K562 (cell line): ENCODE results near the gene CD40LG. TPM values are rescaled to one million over a fixed set of nuclear protein-coding genes. Genes with fewer than 3 reads are reported as not detected.

Source experiments
- FUS ChIP-seq: fragments of 200-400 bp; formaldehyde crosslinking; optimal IDR thresholded peaks from 2 replicates; pipeline ENCODE3; 2017; ENCODE audit warnings: low read depth, low read length
- POLR2A ChIP-seq: fragments of 450-650 bp; conservative IDR thresholded peaks from 2 replicates; pipeline ENCODE4 v1.6.1; 2016
- polyA plus RNA-seq, 8 experiments: library from polyadenylated mRNA; depleted of rRNA in 4 of 8; stranded (reverse) in 5 of 8; unstranded in 3 of 8; fragments of >200 nt; fragmentation: Nextera tagmentation in 2 of 8; fragmentation: Illumina TruSeq in 1 of 8; extraction: Ambion mirVana in 2 of 8; extraction: Trizol in 1 of 8; gene quantifications; 2 replicates each; pipeline versions ENCODE4 v1.2.1 to v1.2.3, GENCODE V29; 2011 to 2014; ENCODE audit warnings: inconsistent platforms in 1 of 8, missing spikeins in 1 of 8
- total RNA-seq, 7 experiments: library from RNA; depleted of rRNA in 6 of 7; stranded (reverse); fragments of >200 nt in 6 of 7; fragmentation: Illumina TruSeq in 2 of 7; extraction: Trizol in 2 of 7; gene quantifications; 2 replicates each; pipeline versions ENCODE4 v1.2.1 to v1.2.3, GENCODE V29; 2011 to 2021; ENCODE audit warnings: low replicate concordance in 1 of 7
- TF ChIP-seq, protein P1 (sequence below): fragments of 450-650 bp; formaldehyde crosslinking; IDR thresholded peaks from 2 replicates; pipeline ENCODE4 v1.4.0; 2022; ENCODE audit warnings: mild to moderate bottlenecking, moderate library complexity
- TF ChIP-seq, protein P2 (sequence below): fragments of 250-450 bp; sonication (Bioruptor Pico); IDR thresholded peaks from 2 replicates; pipeline ENCODE4 v1.4.0; 2020

The CD40LG gene
- total and polyA plus RNA-seq, 9 of the 15 experiments (the other 6 are each of a cell fraction or from before 2014, with no cell fraction given) = 0.11 TPM; not detected in 8

DNA sequence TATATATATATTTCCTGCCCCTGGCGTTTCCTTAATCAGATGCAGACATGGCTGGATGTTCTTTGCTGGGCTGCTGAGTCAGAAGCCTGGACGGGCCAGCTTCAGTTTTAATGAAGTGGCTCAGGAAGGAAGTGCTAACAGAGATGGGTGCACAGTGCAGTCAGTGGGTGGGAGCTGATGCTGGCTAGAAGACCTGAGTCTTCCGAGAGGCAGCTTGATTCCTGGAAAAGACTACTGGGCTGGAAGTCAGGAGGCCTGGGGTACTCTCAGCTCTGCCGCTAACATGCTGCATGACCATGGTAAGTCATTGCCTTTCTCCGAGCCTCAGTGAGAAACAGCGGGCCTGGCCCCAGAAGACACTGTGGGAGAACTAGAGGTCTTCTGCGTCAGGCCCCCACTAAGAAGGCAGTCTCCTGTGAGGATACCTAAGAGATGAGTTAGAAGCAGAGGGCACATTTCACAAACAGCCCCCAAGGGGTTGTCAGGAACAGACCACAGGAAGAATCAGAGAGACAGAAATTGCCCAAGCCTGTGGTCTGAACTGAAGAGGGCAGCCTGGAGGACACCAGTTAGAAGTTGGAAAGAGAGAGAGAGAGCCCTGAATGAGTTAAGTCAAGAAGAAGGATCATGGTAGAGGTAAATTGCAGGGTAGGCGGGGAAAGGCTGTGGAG, 8.3 kb upstream of the CD40LG start (continued):
- TF ChIP-seq FUS = no peak
- TF ChIP-seq, protein P1, sequence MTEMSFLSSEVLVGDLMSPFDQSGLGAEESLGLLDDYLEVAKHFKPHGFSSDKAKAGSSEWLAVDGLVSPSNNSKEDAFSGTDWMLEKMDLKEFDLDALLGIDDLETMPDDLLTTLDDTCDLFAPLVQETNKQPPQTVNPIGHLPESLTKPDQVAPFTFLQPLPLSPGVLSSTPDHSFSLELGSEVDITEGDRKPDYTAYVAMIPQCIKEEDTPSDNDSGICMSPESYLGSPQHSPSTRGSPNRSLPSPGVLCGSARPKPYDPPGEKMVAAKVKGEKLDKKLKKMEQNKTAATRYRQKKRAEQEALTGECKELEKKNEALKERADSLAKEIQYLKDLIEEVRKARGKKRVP (CRISPR knock-in tag) = no peak
- no peak for TF ChIP-seq POLR2A
- TF ChIP-seq, protein P2, sequence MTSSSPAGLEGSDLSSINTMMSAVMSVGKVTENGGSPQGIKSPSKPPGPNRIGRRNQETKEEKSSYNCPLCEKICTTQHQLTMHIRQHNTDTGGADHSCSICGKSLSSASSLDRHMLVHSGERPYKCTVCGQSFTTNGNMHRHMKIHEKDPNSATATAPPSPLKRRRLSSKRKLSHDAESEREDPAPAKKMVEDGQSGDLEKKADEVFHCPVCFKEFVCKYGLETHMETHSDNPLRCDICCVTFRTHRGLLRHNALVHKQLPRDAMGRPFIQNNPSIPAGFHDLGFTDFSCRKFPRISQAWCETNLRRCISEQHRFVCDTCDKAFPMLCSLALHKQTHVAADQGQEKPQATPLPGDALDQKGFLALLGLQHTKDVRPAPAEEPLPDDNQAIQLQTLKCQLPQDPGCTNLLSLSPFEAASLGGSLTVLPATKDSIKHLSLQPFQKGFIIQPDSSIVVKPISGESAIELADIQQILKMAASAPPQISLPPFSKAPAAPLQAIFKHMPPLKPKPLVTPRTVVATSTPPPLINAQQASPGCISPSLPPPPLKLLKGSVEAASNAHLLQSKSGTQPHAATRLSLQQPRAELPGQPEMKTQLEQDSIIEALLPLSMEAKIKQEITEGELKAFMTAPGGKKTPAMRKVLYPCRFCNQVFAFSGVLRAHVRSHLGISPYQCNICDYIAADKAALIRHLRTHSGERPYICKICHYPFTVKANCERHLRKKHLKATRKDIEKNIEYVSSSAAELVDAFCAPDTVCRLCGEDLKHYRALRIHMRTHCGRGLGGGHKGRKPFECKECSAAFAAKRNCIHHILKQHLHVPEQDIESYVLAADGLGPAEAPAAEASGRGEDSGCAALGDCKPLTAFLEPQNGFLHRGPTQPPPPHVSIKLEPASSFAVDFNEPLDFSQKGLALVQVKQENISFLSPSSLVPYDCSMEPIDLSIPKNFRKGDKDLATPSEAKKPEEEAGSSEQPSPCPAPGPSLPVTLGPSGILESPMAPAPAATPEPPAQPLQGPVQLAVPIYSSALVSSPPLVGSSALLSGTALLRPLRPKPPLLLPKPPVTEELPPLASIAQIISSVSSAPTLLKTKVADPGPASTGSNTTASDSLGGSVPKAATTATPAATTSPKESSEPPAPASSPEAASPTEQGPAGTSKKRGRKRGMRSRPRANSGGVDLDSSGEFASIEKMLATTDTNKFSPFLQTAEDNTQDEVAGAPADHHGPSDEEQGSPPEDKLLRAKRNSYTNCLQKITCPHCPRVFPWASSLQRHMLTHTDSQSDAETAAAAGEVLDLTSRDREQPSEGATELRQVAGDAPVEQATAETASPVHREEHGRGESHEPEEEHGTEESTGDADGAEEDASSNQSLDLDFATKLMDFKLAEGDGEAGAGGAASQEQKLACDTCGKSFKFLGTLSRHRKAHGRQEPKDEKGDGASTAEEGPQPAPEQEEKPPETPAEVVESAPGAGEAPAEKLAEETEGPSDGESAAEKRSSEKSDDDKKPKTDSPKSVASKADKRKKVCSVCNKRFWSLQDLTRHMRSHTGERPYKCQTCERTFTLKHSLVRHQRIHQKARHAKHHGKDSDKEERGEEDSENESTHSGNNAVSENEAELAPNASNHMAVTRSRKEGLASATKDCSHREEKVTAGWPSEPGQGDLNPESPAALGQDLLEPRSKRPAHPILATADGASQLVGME (CRISPR knock-in tag) = no peak
